ENCODE measurements around the gene DNMT3L.
A peak's percentile ranks its signal among the peaks of the same experiment; 100 is the strongest.
"Not testable (repeated sequence)": the region's sequence is repeated elsewhere in the genome, so short reads cannot be mapped to it uniquely, and the experiment has no call there.

DNMT3L gene

DNA sequence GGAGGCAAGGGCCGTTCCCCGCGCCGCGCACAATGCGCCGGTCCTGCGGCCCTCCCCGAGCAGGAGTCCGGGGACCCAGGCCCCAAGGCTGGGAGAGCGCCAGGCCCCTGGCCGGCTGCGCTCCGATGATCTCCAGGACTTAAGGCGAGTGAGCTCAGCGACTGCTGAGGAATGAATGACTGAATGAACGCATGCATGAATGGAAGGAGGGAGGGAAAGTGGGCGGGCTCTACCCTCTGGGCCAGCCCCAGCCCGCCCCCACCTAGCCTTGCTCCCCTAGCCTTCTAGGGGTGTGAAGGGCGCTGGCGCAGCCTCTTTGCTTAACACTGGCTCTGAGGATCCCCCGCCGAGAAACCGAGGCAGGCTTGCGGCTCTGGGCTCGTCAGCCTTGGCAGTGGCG is 20.4 kb downstream of the DNMT3L start:
- not testable (repeated sequence) for DNase-seq

DNA sequence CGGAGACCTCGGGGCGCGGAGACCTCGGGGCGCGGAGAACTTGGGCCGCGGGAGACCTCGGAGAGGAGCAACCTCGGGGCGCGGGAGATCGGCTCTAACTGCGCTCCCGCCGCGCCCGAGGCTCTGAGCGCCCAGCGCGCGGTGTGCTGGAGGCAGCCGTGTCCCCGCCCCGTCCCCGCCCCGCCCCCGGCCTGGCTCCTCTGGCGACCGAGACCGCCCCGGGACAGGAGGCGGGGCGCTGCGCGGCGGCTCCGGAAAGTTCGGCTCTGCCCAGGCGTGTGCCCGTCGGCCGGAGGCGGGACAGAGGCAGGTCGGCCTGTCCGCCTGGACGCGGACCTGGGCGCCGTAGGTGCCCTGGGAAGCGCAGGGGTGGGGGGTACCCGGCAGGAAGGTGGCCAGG is 20.9 kb downstream of the DNMT3L start, which contains the start of gene ICOSLG:
Gene ICOSLG, minus strand, starts transcription at position 102 of the 400 bp plus-strand sequence. CDS start 126 bp downstream, outside the sequence.
- not testable (repeated sequence) for DNase-seq

GRCh38 chr21:44240353-44240752 is 21.3 kb downstream of the DNMT3L start:
- DNase-seq: not testable (repeated sequence)

GRCh38 chr21:44229561-44229960 is 32.1 kb downstream of the DNMT3L start:
- not testable (repeated sequence) for DNase-seq

- DNase-seq: not testable (repeated sequence)
These were observed 33.6 kb downstream of the DNMT3L start for GRCh38 chr21:44228109-44228508.

DNA sequence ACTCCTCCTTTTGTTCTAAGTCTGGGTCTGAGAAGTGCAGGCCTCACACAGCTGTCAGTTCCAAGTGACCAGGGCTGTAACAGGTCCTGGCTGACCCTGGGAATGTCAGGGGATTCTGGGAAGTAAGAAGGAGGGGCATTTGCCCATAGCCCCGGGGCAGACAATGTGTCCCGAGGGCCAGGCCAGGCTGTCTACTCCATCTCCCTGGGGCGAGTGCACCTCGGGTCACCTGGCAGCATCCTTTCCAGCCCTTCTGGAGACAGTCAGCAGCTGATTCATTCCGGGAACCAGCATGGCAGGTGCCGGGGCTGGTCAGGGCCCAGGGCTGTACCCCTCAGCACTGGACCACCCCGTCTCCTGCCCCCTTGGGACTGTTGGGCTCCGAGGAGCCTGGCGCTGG is 34.1 kb downstream of the DNMT3L start:
- not testable (repeated sequence) for DNase-seq

GRCh38 chr21:44225605-44226004 is 36.1 kb downstream of the DNMT3L start:
- DNase-seq: not testable (repeated sequence)

- not testable (repeated sequence) for DNase-seq
These were observed 38.4 kb downstream of the DNMT3L start for GRCh38 chr21:44223334-44223733.

- not testable (repeated sequence) for DNase-seq
These were observed 41.0 kb downstream of the DNMT3L start for GRCh38 chr21:44220674-44221073.

DNA sequence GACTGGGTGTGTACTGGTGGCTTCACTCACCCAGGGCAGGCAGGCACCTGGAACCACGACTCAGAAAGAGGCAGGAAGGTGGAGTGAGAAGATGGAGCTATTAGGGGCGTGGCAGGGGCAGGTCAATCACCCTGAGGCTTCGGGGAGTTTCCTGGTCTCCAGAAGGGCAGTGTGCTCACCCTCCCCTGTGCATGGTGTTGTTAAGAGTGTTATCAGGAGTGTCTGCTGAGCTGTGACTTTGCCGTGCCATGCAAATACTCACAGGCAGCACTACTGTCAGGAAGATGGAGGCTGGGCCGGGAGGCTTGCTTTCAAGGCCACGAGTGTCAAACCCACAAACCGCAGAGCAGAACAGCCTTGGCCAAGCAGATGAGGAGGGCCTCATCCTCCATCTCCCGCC is 43.2 kb downstream of the DNMT3L start:
- not testable (repeated sequence) for DNase-seq

- not testable (repeated sequence) for DNase-seq
These were observed 49.7 kb downstream of the DNMT3L start for GRCh38 chr21:44211978-44212377.

- not testable (repeated sequence) for DNase-seq
These were observed 50.1 kb downstream of the DNMT3L start for GRCh38 chr21:44211574-44211973.

DNA sequence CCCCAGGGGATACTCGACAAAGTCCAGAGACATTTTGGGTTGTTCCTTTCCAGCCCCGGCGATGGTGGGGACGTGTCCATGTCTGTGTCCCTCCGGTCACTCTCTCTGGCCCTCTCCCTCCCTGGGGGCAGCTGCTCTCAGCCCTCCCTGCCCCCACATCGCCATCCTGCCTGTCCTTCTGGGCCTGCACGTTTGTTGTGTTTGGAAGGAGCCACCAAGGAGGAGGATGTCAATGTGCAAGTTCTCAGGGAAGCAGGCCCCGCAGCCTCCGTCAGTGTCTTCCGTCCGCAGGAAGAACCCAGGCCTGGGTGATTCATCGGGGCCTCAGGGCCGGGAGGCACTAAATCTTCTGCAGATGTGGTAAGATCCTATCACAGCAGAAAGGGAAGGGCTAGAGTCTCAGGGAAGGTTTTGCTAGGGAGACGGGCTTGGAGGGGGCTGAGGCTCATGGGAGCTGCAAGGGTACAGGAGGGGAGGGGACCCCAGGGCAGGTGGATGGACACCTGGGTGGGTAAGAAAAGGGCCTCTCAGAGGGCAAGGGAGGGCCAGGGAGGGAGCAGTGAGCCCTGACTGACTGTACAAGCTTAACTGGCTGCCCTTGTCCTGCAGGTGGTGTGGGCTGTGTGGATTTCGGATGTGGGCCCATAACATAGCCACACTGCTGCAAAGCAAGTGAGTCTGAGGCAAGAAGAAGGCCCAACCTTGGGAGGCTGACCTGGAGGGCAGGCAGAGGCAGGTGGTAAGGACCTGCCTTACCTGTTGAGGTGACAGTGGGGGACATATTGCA is 53.6 kb downstream of the DNMT3L start:
- DNase-seq: peak in 2 of 3 donors; percentile 2 to 17

DNA sequence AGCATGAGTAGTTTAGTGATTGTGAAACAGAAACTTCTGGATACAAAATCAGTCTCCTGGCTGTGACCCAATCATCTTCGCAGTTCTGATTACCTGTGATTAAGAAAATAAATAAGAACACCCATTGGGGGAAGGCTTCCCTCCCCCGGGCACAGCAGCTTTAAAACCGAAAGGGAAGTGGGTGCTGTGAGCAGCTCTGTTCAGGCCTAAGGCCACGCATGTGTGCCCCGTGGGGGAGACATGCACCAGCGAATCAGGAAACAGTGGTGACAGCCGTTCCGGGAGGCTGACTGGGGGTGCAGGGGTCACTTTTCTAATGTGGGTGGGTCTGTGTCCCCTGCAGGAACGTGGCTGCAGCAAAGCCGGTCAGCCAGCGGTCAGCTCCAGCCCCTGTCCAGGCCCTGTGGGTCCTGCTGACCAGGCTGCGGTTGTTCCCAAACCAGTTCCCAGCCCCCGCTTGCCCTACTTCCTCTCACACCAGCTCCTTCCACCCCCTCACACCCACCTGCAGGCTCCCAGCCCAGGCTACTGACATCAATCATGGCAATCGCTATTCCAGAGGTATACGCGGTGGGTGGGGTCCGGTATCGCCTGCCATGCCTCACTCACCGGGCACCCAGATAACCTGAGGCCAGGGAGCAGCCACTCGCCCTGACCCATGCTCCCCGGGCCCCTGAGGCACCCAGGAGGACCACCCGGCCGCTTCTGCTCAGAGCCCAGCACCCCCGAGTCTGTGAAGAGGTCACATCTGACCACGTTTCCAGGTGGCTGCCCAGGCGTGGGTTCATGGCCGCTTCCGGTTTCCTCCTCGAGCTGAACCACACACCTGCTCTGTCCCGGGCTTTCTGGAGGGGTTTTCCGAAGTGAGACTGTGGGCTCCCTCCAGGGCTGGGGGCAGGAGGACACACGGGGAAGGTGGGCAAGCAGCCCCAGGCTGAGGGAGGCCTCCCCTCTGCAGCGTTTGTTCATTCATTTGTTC is 54.7 kb downstream of the DNMT3L start:
- not testable (repeated sequence) for DNase-seq

DNA sequence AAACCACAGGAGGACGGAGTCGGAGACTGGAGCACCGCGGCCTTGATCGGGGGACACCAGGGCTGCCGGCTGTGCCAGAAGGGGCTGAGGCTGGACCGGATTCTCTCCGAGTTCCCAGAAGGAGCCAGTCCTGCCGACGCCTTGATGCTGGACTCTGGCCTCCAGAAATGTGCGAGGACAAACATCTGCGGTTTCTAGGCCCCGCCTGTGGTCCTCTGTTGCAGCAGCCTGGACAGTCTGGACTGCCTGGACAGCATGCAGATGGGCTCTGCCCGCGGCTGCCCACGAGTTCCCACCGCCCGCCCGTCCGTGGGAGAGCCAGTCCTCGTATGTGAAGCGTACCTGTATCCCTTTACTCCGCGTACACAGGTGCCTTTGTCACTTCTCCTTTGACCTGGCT is 55.5 kb downstream of the DNMT3L start:
- DNase-seq: not testable (repeated sequence)

DNA sequence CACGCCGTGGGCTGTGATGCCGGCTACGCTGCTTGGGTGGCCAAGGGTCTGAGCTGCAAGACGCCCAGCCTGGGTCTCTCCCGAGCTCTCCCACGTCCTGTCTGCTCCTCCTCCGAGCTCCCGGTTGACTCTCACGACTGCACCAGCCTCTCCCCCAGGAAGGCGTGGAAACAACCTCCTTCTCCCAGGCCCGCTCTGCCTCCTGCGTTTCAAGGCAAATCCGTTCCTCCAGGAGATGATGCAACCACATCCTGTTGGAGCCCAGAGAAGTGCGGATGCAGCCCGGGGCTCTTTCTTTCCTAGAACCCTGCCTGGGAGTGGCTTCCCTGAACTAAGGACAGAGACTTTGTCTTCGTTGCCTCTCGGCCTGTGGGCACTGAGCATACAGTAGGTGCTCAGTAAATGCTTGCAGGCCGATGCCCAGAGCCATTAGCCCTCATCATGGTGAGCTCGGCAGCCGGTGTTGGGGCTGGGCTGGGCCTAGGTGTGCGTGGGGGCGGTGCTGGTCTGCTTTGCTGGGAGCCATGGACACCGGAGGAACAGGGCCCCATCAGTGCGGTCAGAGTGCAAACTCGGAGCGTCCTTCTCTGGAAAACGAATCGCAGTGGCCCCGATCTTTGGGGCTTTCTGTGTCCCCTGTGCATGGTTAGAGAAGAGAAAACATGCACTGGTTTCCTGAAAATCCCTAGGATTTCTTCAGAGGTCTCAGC is 59.0 kb downstream of the DNMT3L start:
- DNase-seq: not testable (repeated sequence)

DNA sequence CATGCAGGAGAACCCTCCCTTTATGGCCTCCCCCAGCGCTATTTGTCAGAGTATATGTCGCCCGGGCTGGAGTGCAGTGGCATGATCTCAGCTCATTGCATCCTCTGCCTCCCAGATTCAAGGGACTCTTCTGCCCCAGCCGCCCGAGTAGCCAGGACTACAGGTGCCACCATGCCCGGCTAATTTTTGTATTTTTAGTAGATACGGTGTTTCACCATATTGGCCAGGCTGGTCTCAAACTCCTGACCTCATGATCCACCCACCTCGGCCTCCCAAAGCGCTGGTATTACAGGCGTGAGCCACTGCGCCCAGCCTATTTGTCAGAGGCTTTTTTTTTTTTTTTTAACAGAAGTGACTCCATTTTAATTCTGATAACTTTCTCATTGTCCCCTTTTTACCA is 61.7 kb downstream of the DNMT3L start:
- DNase-seq: peak in 1 of 3 donors; percentile 14

- DNase-seq: peak in 1 of 3 donors; percentile 12
These were observed 62.2 kb downstream of the DNMT3L start for GRCh38 chr21:44199448-44199847.

DNA sequence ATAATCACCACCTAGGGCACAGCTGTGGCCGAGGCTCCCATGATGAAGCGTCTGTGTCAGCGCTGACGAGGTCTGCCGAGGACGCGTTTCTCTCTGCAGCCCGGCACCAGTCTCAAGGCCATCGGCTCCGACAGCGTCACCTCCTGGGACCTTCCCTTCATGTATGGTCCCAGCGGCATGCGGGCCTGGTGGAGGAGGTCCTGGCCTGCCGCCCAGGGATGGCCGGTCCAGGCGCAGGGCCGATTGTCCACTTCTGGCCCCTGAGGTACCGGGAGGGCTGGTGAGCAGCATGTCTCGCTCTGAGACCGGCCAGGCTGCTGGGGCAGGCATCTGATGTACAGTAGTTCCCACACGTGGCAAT is 64.6 kb downstream of the DNMT3L start:
- not testable (repeated sequence) for DNase-seq
